ENCODE data around the gene DDAH2. TPM values are rescaled to one million over a fixed set of nuclear protein-coding genes. Genes with fewer than 3 reads are reported as not detected.
A peak's percentile ranks its signal among the peaks of the same experiment; 100 is the strongest.

Gene DDAH2
- total and polyA plus RNA-seq, 5 donors from 2014 or later: 13.6 to 19.8 (median 16.7) TPM

GRCh38 chr6:31702819-31703716 is 26.0 kb downstream of the DDAH2 start, which contains the start of gene ABHD16A:
Gene ABHD16A (minus strand): TSS chr6:31703324. CDS start chr6:31703281, 43 bp downstream.
- Histone ChIP-seq H3K4me3 (ENCODE audit: low read depth, low read length) (peak within 1 kb of the TSS; percentile 93), H3K27me3 (ENCODE audit: control insufficient read depth, insufficient read depth, low read length) (no peaks in the 10 kb centered on the region), H3K4me1 (ENCODE audit: control insufficient read depth, insufficient read depth, low read length, poor library complexity, severe bottlenecking) (peaks cover 32% of the 10 kb centered on the region), H3K36me3 (ENCODE audit: control insufficient read depth, insufficient read depth, low read length) (peaks cover 10% of the 10 kb centered on the region), H3K27ac (ENCODE audit: insufficient read depth, low read length, poor library complexity, severe bottlenecking) (peak within 1 kb of the TSS; percentile 98), H3K9me3 (ENCODE audit: control insufficient read depth in 2 of 2, low read length in 2 of 2) (no peaks in the 10 kb centered on the region)
- peaks cover 6% of the 10 kb centered on the region for H3K27me3 Mint-ChIP-seq
- ATAC-seq (ENCODE audit: low read depth in 2 of 2) (peak; percentile 94 to 97), DNase-seq (peak; percentile 95 to 99 (median 97))
- H3K4me3 Mint-ChIP-seq: peak within 1 kb of the TSS; percentile 84 to 100 (median 98)
- peaks cover 7% of the 10 kb centered on the region for H3K36me3 Mint-ChIP-seq
- no peaks in the 10 kb centered on the region for H3K9me3 Mint-ChIP-seq
- peaks cover under 1 to 45% (median 31%) of the 10 kb centered on the region in 4 donors for H3K4me1 Mint-ChIP-seq
- peak within 1 kb of the TSS; percentile 98 to 99 (median 98) for H3K27ac Mint-ChIP-seq

- no peak for DNase-seq
- no peaks in the 10 kb centered on the region for H3K9me3 Mint-ChIP-seq
- Histone ChIP-seq H3K27ac (ENCODE audit: insufficient read depth, low read length, poor library complexity, severe bottlenecking) (peak overlapping the region; percentile 98), H3K4me3 (ENCODE audit: low read depth, low read length) (peak overlapping the region; percentile 93), H3K27me3 (ENCODE audit: control insufficient read depth, insufficient read depth, low read length) (no peaks in the 10 kb centered on the region), H3K4me1 (ENCODE audit: control insufficient read depth, insufficient read depth, low read length, poor library complexity, severe bottlenecking) (peaks cover 32% of the 10 kb centered on the region), H3K9me3 (ENCODE audit: control insufficient read depth in 2 of 2, low read length in 2 of 2) (no peaks in the 10 kb centered on the region), H3K36me3 (ENCODE audit: control insufficient read depth, insufficient read depth, low read length) (peaks cover 13% of the 10 kb centered on the region)
- ATAC-seq (ENCODE audit: low read depth in 2 of 2): no peak
- H3K27me3 Mint-ChIP-seq: peaks cover 6% of the 10 kb centered on the region
- H3K4me3 Mint-ChIP-seq: peak overlapping the region; percentile 84 to 100 (median 98)
- H3K4me1 Mint-ChIP-seq: peaks cover 5 to 52% (median 37%) of the 10 kb centered on the region in 4 donors
- peak overlapping the region; percentile 98 to 99 (median 98) for H3K27ac Mint-ChIP-seq
- peaks cover 14% of the 10 kb centered on the region for H3K36me3 Mint-ChIP-seq
Measured at GRCh38 chr6:31702405-31702818, 26.7 kb downstream of the DDAH2 start.

GRCh38 chr6:31701666-31702404 is 27.3 kb downstream of the DDAH2 start:
- Histone ChIP-seq H3K9me3 (ENCODE audit: control insufficient read depth in 2 of 2, low read length in 2 of 2) (no peaks in the 10 kb centered on the region), H3K36me3 (ENCODE audit: control insufficient read depth, insufficient read depth, low read length) (peaks cover 14% of the 10 kb centered on the region), H3K27ac (ENCODE audit: insufficient read depth, low read length, poor library complexity, severe bottlenecking) (peak overlapping the region; percentile 98), H3K27me3 (ENCODE audit: control insufficient read depth, insufficient read depth, low read length) (no peaks in the 10 kb centered on the region), H3K4me1 (ENCODE audit: control insufficient read depth, insufficient read depth, low read length, poor library complexity, severe bottlenecking) (peaks cover 32% of the 10 kb centered on the region), H3K4me3 (ENCODE audit: low read depth, low read length) (peak overlapping the region; percentile 93)
- peaks cover 6% of the 10 kb centered on the region for H3K27me3 Mint-ChIP-seq
- no peak for ATAC-seq (ENCODE audit: low read depth in 2 of 2)
- peak overlapping the region; percentile 98 to 99 (median 98) for H3K27ac Mint-ChIP-seq
- no peaks in the 10 kb centered on the region for H3K9me3 Mint-ChIP-seq
- peak overlapping the region; percentile 84 to 100 (median 98) for H3K4me3 Mint-ChIP-seq
- peaks cover 20% of the 10 kb centered on the region for H3K36me3 Mint-ChIP-seq
- H3K4me1 Mint-ChIP-seq: peaks cover 5 to 57% (median 39%) of the 10 kb centered on the region in 4 donors
- DNase-seq: peak in 1 of 3 donors; percentile 20

- no peak for DNase-seq
- H3K36me3 ChIP-seq (ENCODE audit: control insufficient read depth, insufficient read depth, low read length): peaks cover 19% of the 10 kb centered on the region
- H3K27ac ChIP-seq (ENCODE audit: insufficient read depth, low read length, poor library complexity, severe bottlenecking): no peak overlapping the region
- Mint-ChIP-seq H3K4me1 (peaks cover 5 to 57% (median 39%) of the 10 kb centered on the region in 4 donors), H3K4me3 (peak overlapping the region; percentile 84 to 100 (median 98)), H3K27me3 (peaks cover 6% of the 10 kb centered on the region), H3K27ac (peak overlapping the region; percentile 49 to 98 (median 98)), H3K9me3 (no peaks in the 10 kb centered on the region), H3K36me3 (peaks cover 21% of the 10 kb centered on the region)
- no peak for ATAC-seq (ENCODE audit: low read depth in 2 of 2)
- H3K4me1 ChIP-seq (ENCODE audit: control insufficient read depth, insufficient read depth, low read length, poor library complexity, severe bottlenecking): peaks cover 32% of the 10 kb centered on the region
- no peaks in the 10 kb centered on the region for H3K9me3 ChIP-seq (ENCODE audit: control insufficient read depth in 2 of 2, low read length in 2 of 2)
- H3K4me3 ChIP-seq (ENCODE audit: low read depth, low read length): peak overlapping the region; percentile 48
- no peaks in the 10 kb centered on the region for H3K27me3 ChIP-seq (ENCODE audit: control insufficient read depth, insufficient read depth, low read length)
Measured at GRCh38 chr6:31700740-31701401, 28.2 kb downstream of the DDAH2 start.

GRCh38 chr6:31697555-31697954 is 31.5 kb downstream of the DDAH2 start:
- H3K36me3 ChIP-seq (ENCODE audit: control insufficient read depth, insufficient read depth, low read length): peaks cover 42% of the 10 kb centered on the region
- no peak overlapping the region for H3K4me3 Mint-ChIP-seq

GRCh38 chr6:31693535-31693934 is 35.6 kb downstream of the DDAH2 start:
- Mint-ChIP-seq H3K4me3 (no peak overlapping the region), H3K27me3 (no peaks in the 10 kb centered on the region), H3K36me3 (peaks cover 40% of the 10 kb centered on the region), H3K27ac (peak overlapping the region in 1 of 3 donors; percentile 6), H3K9me3 (no peaks in the 10 kb centered on the region), H3K4me1 (peaks cover 5 to 16% (median 9%) of the 10 kb centered on the region in 4 donors)
- no peaks in the 10 kb centered on the region for H3K27me3 ChIP-seq (ENCODE audit: control insufficient read depth, insufficient read depth, low read length)
- no peak for ATAC-seq (ENCODE audit: low read depth in 2 of 2)
- peaks cover 67% of the 10 kb centered on the region for H3K36me3 ChIP-seq (ENCODE audit: control insufficient read depth, insufficient read depth, low read length)
- no peak overlapping the region for H3K27ac ChIP-seq (ENCODE audit: insufficient read depth, low read length, poor library complexity, severe bottlenecking)
- no peak for DNase-seq
- no peaks in the 10 kb centered on the region for H3K9me3 ChIP-seq (ENCODE audit: control insufficient read depth in 2 of 2, low read length in 2 of 2)
- no peak overlapping the region for H3K4me3 ChIP-seq (ENCODE audit: low read depth, low read length)
- no peaks in the 10 kb centered on the region for H3K4me1 ChIP-seq (ENCODE audit: control insufficient read depth, insufficient read depth, low read length, poor library complexity, severe bottlenecking)

More at GRCh38 chr6:31697555-31697954, 31.5 kb downstream of the DDAH2 start:
- H3K4me3 ChIP-seq (ENCODE audit: low read depth, low read length): no peak overlapping the region
- ATAC-seq (ENCODE audit: low read depth in 2 of 2) (no peak), DNase-seq (peak in 1 of 3 donors; percentile 10)
- H3K27ac ChIP-seq (ENCODE audit: insufficient read depth, low read length, poor library complexity, severe bottlenecking): no peak overlapping the region
- H3K4me1 Mint-ChIP-seq: peaks cover 5 to 45% (median 33%) of the 10 kb centered on the region in 4 donors
- H3K9me3 ChIP-seq (ENCODE audit: control insufficient read depth in 2 of 2, low read length in 2 of 2): no peaks in the 10 kb centered on the region
- H3K9me3 Mint-ChIP-seq: no peaks in the 10 kb centered on the region
- H3K36me3 Mint-ChIP-seq: peaks cover 30% of the 10 kb centered on the region
- peaks cover 22% of the 10 kb centered on the region for H3K4me1 ChIP-seq (ENCODE audit: control insufficient read depth, insufficient read depth, low read length, poor library complexity, severe bottlenecking)
- peak overlapping the region; percentile 37 to 79 (median 38) for H3K27ac Mint-ChIP-seq
- peaks cover 2% of the 10 kb centered on the region for H3K27me3 Mint-ChIP-seq
- H3K27me3 ChIP-seq (ENCODE audit: control insufficient read depth, insufficient read depth, low read length): no peaks in the 10 kb centered on the region

GRCh38 chr6:31692886-31693285 is 36.2 kb downstream of the DDAH2 start:
- Mint-ChIP-seq H3K36me3 (peaks cover 41% of the 10 kb centered on the region), H3K27me3 (no peaks in the 10 kb centered on the region), H3K4me1 (peaks cover 3 to 13% (median 7%) of the 10 kb centered on the region in 4 donors), H3K4me3 (no peak overlapping the region), H3K9me3 (no peaks in the 10 kb centered on the region), H3K27ac (peak overlapping the region in 1 of 3 donors; percentile 36)
- no peaks in the 10 kb centered on the region for H3K9me3 ChIP-seq (ENCODE audit: control insufficient read depth in 2 of 2, low read length in 2 of 2)
- H3K4me3 ChIP-seq (ENCODE audit: low read depth, low read length): no peak overlapping the region
- no peaks in the 10 kb centered on the region for H3K27me3 ChIP-seq (ENCODE audit: control insufficient read depth, insufficient read depth, low read length)
- no peak overlapping the region for H3K27ac ChIP-seq (ENCODE audit: insufficient read depth, low read length, poor library complexity, severe bottlenecking)
- DNase-seq (no peak), ATAC-seq (ENCODE audit: low read depth in 2 of 2) (no peak)
- H3K36me3 ChIP-seq (ENCODE audit: control insufficient read depth, insufficient read depth, low read length): peaks cover 72% of the 10 kb centered on the region
- no peaks in the 10 kb centered on the region for H3K4me1 ChIP-seq (ENCODE audit: control insufficient read depth, insufficient read depth, low read length, poor library complexity, severe bottlenecking)

Data from CD4-positive, CD25-positive, alpha-beta regulatory T cell (primary cell).